Measurements from ENCODE around the gene FBXL20.
"Not testable (repeated sequence)": the region's sequence is repeated elsewhere in the genome, so short reads cannot be mapped to it uniquely, and the experiment has no call there.

The FBXL20 gene

GRCh38 chr17:39380144-39380543, 21.3 kb downstream of the FBXL20 start:
- DNase-seq (ENCODE audit: low read depth) = no peak

DNA sequence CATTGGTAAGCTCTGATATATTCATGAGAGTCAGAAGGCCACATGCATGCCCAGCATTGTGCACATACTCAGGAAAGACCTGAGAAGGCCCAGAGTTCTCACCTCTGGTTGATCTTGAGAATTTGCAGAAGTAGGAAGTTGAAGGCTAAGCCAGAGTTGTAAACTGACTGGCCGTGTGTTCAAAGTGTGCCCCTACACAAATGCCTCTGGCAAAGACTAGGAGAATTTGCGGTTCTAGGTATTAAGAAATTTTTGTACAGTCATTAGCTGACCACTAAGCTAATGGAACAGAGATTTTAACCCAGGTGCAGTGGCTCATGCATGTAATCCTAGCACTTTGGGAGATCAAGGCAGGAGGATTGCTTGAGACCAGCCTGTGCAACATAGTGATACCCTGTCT, 25.0 kb downstream of the FBXL20 start:
- DNase-seq (ENCODE audit: low read depth) = no peak

DNA sequence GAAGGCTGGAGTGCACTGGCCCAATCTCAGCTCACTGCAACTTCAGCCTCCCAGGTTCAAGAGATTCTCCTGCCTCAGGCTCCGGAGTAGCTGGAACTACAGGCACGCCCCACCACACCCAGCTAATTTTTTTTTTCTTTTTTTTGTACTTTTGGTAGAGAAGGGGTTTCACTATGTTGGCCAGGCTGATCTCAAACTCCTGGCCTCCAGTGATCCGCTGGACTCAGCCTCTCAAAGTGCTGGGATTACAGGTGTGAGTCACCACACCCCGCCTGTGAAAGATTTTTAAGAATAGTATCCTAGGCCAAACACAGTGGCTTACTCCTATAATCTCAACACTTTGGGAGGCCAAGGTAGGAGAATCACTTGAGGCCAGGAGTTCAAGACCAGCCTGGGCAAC, 33.6 kb downstream of the FBXL20 start:
- not testable (repeated sequence) for DNase-seq (ENCODE audit: low read depth)

GRCh38 chr17:39365872-39366271, 35.6 kb downstream of the FBXL20 start:
- no peak for DNase-seq (ENCODE audit: low read depth)

DNA sequence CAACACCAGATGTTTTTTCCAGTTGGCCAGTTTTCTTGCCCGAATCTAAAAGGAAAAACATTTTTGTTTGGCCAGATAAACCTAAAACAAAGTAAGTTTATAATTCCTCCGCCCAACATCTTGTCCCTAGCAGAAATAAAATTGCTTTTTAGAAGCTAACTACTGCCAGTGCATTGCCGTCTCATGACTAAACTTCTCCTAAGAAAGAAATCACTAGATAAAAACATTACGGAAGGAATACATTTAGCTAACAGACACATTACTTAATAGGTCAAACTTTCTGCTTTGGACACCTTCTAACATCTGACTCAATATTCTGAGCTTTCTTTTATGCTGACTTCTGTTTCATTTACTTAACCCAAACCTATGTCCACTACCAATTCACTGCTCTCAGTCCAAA, 36.2 kb downstream of the FBXL20 start:
- no peak for DNase-seq (ENCODE audit: low read depth)

- DNase-seq (ENCODE audit: low read depth) = no peak
Measured at GRCh38 chr17:39364236-39365025, 37.0 kb downstream of the FBXL20 start.

GRCh38 chr17:39361064-39361463, 40.4 kb downstream of the FBXL20 start:
- DNase-seq (ENCODE audit: low read depth) = no peak

DNA sequence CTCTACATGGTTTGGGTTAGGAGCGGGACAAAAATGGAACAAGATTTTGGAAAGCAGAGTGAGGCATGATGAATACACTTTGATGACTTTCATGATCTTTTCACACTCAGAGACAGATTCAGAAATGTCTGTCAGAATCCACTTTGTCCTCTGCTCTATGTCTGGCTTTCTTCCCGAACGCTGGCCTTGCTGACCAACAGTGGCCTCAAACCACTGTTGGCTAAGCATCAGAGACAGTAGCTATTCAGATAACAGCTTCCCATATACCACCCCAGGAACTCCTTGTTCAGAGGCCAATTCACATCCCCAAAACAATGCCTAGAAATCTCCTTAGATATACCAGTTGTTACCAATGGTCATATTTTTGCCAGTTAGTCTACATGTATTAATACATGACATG, 40.9 kb downstream of the FBXL20 start:
- DNase-seq (ENCODE audit: low read depth) = no peak

- DNase-seq (ENCODE audit: low read depth) = no peak
Measured at GRCh38 chr17:39359994-39360393, 41.4 kb downstream of the FBXL20 start.

- no peak for DNase-seq (ENCODE audit: low read depth)
Measured at GRCh38 chr17:39357986-39358385, 43.4 kb downstream of the FBXL20 start.

DNA sequence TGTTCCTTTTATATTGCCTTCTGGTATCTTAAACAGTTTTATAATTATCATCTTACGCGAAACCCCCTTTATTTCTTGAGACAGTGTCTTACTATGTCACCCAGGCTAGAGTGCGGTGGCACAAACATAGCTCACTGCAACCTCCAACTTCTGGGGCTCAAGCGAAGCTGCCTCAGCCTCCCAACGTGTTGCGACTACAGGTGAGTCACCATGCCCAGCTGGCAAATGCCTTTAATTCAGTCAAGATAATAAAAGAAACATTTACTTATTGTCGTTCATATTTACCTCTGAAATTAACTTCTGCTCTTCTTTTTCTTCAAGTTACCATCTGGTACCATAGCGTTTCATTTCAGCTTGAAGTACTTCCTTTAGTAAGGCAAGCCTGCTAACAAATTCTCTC, 43.9 kb downstream of the FBXL20 start:
- no peak for DNase-seq (ENCODE audit: low read depth)

DNA sequence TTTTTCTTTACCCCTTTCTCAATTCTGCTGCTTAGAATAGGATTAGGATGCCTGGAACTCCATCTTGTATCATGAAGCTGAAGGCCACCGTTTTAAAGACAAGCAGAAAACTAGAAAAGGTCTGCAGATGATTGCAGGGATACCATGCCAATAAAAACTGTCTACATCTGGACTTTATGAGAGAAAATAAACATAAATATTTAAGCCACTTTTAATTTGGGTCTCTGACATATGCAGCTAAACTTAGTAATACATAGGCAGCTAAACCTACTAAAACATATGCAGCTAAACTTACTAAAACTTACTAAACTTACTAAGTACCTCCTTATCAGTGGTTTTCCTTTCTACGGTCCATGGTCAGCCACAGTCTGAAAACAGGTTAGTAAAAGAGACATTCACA, 48.4 kb downstream of the FBXL20 start:
- no peak for DNase-seq (ENCODE audit: low read depth)

- no peak for DNase-seq (ENCODE audit: low read depth)
Measured at GRCh38 chr17:39352511-39352910, 48.9 kb downstream of the FBXL20 start.

DNA sequence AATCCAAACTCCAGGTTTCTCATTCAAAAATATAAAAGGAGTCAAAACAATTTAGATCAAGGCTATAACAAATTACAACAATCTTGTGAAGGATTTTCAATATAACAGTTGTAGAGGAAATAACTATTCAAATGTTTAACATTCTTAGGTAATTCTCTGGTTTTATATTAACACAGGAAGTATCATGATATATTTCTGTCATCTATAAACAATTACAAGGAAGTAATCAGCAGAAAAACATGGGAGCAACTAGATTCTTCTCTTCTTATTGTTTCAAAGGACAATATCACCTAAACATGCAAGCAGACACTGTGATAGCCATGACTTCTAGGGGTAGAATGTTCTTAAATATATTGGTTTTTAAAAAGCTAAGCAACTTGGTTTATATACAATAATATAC, 49.9 kb downstream of the FBXL20 start:
- no peak for DNase-seq (ENCODE audit: low read depth)

DNA sequence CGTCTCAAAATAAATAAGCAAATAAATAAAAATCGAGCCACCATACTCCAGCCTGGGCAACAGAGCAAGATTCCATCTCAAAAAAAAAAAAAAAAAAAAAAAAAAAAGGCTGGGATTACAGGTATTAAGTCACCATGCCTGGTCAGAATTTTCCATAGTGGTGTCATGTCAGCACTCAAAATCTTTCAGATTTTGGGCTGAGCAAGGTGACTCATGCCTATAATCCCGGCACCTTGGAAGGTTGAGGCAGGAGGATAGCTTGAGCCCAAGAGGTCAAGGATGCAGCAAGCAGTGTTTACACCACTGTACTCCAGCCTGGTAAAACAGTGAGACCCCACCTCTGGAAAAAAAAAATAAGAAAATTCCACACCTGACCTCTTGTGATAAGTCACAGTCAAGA, 52.2 kb downstream of the FBXL20 start:
- DNase-seq (ENCODE audit: low read depth) = no peak

GRCh38 chr17:39346863-39347262, 54.6 kb downstream of the FBXL20 start:
- not testable (repeated sequence) for DNase-seq (ENCODE audit: low read depth)

DNA sequence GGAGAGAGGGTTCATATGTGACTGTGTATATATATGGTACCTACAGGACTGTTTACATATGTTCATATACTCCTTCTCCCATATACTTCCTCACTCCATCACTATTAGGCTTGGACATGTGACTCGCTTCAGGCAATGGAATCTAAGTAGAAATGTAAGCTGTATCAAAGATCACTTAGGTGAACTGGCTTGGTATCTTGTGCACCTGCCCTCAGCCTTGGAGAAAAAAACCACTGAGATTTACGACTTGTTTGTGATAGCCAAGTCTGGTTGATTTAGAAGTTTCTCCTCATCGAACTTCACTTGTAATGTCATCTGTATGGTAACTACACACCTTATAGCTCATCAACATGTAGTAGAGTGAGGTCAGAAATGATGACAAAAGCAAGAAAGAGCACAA, 59.9 kb downstream of the FBXL20 start:
- DNase-seq (ENCODE audit: low read depth) = no peak

DNA sequence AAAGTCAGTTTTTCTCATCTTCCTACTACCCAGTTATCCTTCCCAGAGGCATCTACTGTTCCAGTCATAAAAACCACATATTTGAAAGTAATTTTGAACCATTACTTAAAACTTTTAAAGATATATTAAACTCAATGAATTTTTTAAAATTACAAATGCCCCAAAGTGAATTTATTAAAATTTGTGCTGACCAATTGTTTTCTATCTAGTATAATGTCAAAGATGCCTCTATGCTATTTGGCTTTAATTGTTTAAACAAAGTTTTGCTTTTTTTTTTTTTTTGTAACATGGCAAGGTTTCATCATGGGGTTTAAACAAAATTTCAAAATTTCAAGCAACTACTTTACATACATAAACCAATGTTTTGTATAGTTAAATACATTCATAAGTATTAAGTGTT, 60.7 kb downstream of the FBXL20 start:
- DNase-seq (ENCODE audit: low read depth) = no peak

DNA sequence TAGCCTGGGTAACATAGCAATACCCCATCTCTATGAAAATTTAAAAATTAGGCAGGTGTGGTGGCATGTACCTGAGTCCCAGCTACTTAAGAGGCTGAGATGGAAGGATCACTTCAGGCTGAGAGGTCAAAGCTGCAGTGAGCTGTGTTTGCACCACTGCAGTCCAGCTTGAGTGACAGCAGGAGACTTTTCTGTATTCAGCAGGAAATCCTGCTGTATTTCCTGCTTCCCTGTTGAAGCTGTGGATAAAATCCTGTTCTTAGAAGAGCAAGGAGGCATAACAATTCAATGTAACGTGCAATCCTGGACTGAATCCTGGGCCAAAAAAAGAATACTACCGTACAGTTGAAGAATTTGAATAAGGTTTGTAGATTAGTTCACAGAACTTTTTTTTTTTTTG, 62.2 kb downstream of the FBXL20 start:
- no peak for DNase-seq (ENCODE audit: low read depth)

DNA sequence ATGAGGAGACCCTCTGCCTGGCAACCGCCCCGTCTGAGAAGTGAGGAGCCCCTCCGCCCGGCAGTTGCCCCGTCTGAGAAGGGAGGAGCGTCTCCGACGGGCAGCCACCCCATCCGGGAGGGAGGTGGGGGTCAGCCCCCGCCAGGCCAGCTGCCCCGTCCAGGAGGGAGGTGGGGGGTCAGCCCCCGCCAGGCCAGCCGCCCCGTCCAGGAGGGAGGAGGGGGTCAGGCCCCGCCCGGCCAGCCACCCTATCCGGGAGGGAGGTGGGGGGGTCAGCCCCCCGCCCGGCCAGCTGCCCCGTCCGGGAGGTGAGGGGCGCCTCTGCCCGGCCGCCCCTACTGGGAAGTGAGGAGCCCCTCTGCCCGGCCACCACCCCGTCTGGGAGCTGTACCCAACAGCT, 63.8 kb downstream of the FBXL20 start:
- DNase-seq (ENCODE audit: low read depth) = not testable (repeated sequence)

DNA sequence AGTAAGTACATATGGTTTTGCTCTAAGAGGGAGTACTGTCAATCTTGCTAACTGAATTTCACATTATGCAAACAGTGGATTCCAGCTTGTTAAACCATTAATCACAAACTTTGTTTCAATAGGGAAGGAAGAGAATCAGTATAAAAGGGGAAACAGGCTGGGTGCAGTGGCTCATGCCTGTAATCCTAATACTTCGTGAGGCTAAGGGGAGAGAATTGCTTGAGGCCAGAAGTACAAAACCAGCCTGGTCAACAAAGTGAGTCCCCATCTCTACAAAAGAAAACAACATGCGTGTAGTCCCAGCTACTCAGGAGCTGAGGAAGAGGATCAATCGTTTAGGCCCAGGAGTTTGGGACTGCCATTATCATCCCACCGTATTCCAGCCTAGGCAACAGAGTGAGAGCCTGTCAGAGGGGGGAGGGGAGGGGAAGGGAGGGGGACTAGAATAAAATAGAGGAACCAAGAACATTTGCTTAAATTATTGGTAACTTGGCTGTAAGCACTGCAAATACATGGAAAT, 65.7 kb downstream of the FBXL20 start:
- DNase-seq (ENCODE audit: low read depth) = no peak

DNA sequence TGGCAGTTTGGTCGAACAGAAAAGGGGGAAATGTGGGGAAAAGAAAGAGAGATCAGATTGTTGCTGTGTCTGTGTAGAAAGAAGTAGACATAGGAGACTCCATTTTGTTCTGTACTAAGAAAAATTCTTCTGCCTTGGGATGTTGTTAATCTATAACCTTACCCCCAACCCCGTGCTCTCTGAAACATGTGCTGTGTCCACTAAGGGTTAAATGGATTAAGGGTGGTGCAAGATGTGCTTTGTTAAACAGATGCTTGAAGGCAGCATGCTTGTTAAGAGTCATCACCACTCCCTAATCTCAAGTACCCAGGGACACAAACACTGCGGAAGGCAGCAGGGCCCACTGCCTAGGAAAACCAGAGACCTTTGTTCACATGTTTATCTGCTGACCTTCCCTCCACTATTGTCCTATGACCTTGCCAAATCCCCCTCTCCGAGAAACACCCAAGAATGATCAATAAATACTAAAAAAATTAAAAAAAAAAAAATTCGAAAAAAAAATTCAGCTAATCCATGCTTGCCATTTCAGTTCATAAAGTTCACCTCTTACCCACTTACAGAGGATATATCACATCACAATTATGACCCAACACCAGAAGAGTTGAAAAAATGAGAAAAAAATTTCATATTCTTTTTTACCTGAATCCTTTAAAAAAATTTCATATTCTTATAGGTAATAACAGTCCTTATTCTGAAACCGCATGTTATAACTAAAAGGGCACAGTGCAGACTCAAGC, 67.2 kb downstream of the FBXL20 start:
- not testable (repeated sequence) for DNase-seq (ENCODE audit: low read depth)

- DNase-seq (ENCODE audit: low read depth) = no peak
Measured at GRCh38 chr17:39332092-39332491, 69.3 kb downstream of the FBXL20 start.

All from stimulated activated CD4-positive, alpha-beta T cell treated with anti-CD3 and anti-CD28 coated beads, Interleukin-2, amount 100 ng/mL, for 4 hours (primary cell).